ENCODE results near the gene ART3.

GRCh38 chr4:76060506-76060905 is 14.0 kb upstream of the ART3 start:
- TF ChIP-seq CTCF (IDR thresholded peaks at IDR 0.05; ENCODE audit: low read depth, low read length, poor library complexity, severe bottlenecking) (no peak), EZH2phosphoT487 (IDR thresholded peaks at IDR 0.05; ENCODE audit: borderline replicate concordance, low read length) (no peak)

All from DOHH2 (cell line).